ENCODE data around the gene TSC22D2.

Gene TSC22D2

DNA sequence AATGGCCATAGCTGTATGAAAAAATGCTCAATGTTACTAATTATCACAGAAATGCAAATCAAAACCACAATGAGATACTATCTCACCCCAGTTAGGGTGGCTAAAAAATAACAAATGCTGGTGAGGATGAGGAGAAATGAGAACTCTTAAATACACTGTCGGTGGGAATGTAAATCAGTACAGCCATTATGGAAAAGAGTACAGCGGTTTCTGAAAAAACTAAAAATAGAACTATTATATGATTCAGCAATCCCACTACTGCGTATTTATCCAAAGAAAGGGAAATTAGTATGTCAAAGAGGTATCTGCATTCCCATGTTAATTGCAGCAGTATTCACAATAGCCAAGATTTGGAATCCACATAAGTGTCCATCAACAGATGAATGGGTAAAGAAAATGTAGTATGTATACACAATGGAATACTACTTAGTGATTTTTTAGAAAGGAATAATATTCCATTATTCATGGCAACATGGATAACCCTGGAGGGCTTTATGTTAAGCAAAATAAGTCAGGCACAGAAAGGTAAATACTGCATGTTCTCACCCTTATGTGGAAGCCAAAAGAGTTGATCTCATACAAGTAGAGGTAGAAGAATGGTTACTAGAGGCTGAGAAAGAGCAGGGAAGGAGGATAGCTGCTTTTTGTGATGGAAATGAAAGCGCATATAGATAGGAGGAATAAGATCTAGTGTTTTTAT is 103.2 kb downstream of the TSC22D2 start:
- H4K20me1 ChIP-seq (ENCODE audit: insufficient read depth, low read length), result no peaks in the 10 kb centered on the region
- H3K9ac ChIP-seq (ENCODE audit: low read length), result no peak overlapping the region
- H3K9me2 ChIP-seq (replicated peaks; ENCODE audit: insufficient read depth, low read length), result no peaks in the 10 kb centered on the region
- no peak overlapping the region for H2AFZ ChIP-seq (ENCODE audit: low read length)
- no peaks in the 10 kb centered on the region for H3K27me3 ChIP-seq (replicated peaks; ENCODE audit: insufficient read depth, low read length)
- no peak for DNase-seq
- TF ChIP-seq EZH2 (optimal IDR thresholded peaks at IDR 0.05; ENCODE audit: low read depth, low read length) (no peak), EZH2phosphoT487 (IDR thresholded peaks at IDR 0.05; ENCODE audit: low read length) (no peak)
- TF ChIP-seq, protein P1, sequence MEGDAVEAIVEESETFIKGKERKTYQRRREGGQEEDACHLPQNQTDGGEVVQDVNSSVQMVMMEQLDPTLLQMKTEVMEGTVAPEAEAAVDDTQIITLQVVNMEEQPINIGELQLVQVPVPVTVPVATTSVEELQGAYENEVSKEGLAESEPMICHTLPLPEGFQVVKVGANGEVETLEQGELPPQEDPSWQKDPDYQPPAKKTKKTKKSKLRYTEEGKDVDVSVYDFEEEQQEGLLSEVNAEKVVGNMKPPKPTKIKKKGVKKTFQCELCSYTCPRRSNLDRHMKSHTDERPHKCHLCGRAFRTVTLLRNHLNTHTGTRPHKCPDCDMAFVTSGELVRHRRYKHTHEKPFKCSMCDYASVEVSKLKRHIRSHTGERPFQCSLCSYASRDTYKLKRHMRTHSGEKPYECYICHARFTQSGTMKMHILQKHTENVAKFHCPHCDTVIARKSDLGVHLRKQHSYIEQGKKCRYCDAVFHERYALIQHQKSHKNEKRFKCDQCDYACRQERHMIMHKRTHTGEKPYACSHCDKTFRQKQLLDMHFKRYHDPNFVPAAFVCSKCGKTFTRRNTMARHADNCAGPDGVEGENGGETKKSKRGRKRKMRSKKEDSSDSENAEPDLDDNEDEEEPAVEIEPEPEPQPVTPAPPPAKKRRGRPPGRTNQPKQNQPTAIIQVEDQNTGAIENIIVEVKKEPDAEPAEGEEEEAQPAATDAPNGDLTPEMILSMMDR (IDR thresholded peaks at IDR 0.05; ENCODE audit: low read length), result no peak
- no peaks in the 10 kb centered on the region for H3F3A ChIP-seq (ENCODE audit: insufficient read depth, low read length)
- H3K36me3 ChIP-seq (replicated peaks; ENCODE audit: insufficient read depth, low read length), result no peaks in the 10 kb centered on the region
- H3K4me2 ChIP-seq (ENCODE audit: low read depth, low read length), result no peak overlapping the region
- H3K27ac ChIP-seq (ENCODE audit: low read length), result no peak overlapping the region
- H3K4me3 ChIP-seq (ENCODE audit: low read length), result no peak overlapping the region
- no peaks in the 10 kb centered on the region for H3K79me2 ChIP-seq (ENCODE audit: low read length)
- no peaks in the 10 kb centered on the region for H3K9me3 ChIP-seq (replicated peaks; ENCODE audit: insufficient read depth, low read length)
- no peaks in the 10 kb centered on the region for H3K4me1 ChIP-seq (ENCODE audit: low read length)

DNA sequence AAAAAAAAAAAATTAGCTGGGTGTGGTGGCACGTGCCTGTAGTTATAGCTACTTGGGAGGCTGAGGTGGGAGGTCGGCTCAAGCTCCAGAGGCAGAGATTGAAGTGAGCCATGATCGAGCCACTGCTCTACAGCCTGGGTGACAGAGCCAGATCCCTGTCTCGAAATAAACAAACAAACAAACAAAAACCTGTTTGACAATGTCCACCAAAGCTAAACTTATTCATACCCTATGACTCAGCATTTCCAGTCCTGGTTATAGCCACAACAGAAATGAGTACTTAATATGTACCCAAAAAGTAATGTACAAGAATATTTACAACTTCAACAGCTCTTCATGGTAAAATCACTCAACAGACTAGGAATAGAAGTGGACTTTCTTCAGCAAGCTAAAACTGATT is 107.1 kb downstream of the TSC22D2 start:
- Histone ChIP-seq H3K4me1 (ENCODE audit: low read length) (no peaks in the 10 kb centered on the region), H3K36me3 (replicated peaks; ENCODE audit: insufficient read depth, low read length) (no peaks in the 10 kb centered on the region), H3K4me3 (ENCODE audit: low read length) (no peak overlapping the region), H4K20me1 (ENCODE audit: insufficient read depth, low read length) (no peaks in the 10 kb centered on the region), H3K27ac (ENCODE audit: low read length) (no peak overlapping the region), H3K27me3 (replicated peaks; ENCODE audit: insufficient read depth, low read length) (no peaks in the 10 kb centered on the region), H3K9ac (ENCODE audit: low read length) (no peak overlapping the region), H3K9me3 (replicated peaks; ENCODE audit: insufficient read depth, low read length) (no peaks in the 10 kb centered on the region), H3F3A (ENCODE audit: insufficient read depth, low read length) (no peaks in the 10 kb centered on the region), H3K9me2 (replicated peaks; ENCODE audit: insufficient read depth, low read length) (no peaks in the 10 kb centered on the region), H3K79me2 (ENCODE audit: low read length) (no peaks in the 10 kb centered on the region), H3K4me2 (ENCODE audit: low read depth, low read length) (no peak overlapping the region), H2AFZ (ENCODE audit: low read length) (no peak overlapping the region)
- DNase-seq, result no peak
- TF ChIP-seq EZH2phosphoT487 (IDR thresholded peaks at IDR 0.05; ENCODE audit: low read length) (no peak), EZH2 (optimal IDR thresholded peaks at IDR 0.05; ENCODE audit: low read depth, low read length) (no peak)
- TF ChIP-seq, protein P1 (IDR thresholded peaks at IDR 0.05; ENCODE audit: low read length), result no peak

Data from MM.1S (cell line).